Mucosa of stomach (tissue), 1 donor: ENCODE data around the gene EHBP1.

ENCODE experiments used
- H3K27me3 ChIP-seq: one replicate; pipeline ENCODE4 v1.7.0; 2013; ENCODE audit warnings: mild to moderate bottlenecking, low read length; ENCODE audit not compliant: control insufficient read depth, insufficient read depth
- H3K36me3 ChIP-seq: one replicate; pipeline ENCODE4 v1.7.0; 2013; ENCODE audit warnings: low read length; ENCODE audit not compliant: control insufficient read depth, insufficient read depth
- H3K4me1 ChIP-seq: one replicate; pipeline ENCODE4 v1.7.0; 2013; ENCODE audit warnings: mild to moderate bottlenecking, low read length; ENCODE audit not compliant: control insufficient read depth, insufficient read depth
- H3K4me3 ChIP-seq: one replicate; pipeline ENCODE4 v1.7.0; 2013; ENCODE audit warnings: low read length
- H3K9ac ChIP-seq: one replicate; pipeline ENCODE4 v1.7.0; 2013; ENCODE audit warnings: mild to moderate bottlenecking, low read length, moderate library complexity
- H3K9me3 ChIP-seq: one replicate; pipeline ENCODE4 v1.7.0; 2013; ENCODE audit warnings: mild to moderate bottlenecking, low read length, moderate library complexity; ENCODE audit not compliant: control insufficient read depth
- donor health status: Pancreatic carcinoma.

EHBP1 gene

DNA sequence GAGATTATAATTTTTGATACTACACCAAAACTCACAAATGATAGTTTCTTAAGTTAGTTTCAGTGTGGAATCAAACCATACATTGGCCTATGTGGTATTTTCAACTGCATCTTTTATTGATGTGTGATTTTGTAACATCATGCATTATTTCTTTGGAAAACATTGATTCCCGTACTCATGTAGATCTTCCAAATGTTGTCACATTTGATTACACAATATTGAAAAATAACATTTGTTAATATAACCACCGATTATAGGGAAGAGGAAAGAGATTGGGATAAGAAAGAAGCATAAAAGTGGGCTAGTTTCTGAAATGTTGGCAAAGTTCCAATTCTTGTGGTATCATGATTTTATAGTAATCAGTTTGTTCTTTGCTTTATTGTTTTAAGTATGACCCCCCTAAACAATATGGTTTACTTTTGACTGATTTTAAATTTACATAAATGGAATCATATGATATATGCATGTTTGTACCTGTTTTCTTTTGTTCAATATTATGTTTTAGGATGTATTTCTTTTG, 227.9 kb downstream of the EHBP1 start:
- Histone ChIP-seq H3K4me3 (no peak overlapping the region), H3K36me3 (no peaks in the 10 kb centered on the region), H3K4me1 (no peaks in the 10 kb centered on the region), H3K9me3 (no peaks in the 10 kb centered on the region), H3K9ac (no peak overlapping the region), H3K27me3 (no peaks in the 10 kb centered on the region)

DNA sequence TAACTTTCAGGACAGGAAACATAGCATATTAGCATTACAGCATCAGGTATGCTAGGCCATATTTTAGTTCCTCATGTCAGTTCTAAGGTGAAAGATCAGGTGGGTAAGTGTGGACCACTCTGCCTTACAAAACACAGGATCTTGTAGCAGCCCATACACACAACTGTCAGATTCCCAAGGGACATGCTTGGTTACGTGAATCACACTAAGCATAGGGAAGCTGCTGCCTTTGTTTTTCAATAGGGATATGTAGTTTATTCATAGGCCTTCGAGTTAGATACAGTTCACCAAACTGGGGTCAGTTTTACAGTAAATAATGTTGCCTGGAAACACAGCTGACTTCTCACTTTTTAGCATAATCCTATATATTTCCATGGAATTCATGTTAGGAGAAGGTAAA, 229.0 kb downstream of the EHBP1 start:
- Histone ChIP-seq H3K9ac (no peak overlapping the region), H3K4me1 (no peaks in the 10 kb centered on the region), H3K4me3 (no peak overlapping the region), H3K27me3 (no peaks in the 10 kb centered on the region), H3K9me3 (no peaks in the 10 kb centered on the region), H3K36me3 (no peaks in the 10 kb centered on the region)

DNA sequence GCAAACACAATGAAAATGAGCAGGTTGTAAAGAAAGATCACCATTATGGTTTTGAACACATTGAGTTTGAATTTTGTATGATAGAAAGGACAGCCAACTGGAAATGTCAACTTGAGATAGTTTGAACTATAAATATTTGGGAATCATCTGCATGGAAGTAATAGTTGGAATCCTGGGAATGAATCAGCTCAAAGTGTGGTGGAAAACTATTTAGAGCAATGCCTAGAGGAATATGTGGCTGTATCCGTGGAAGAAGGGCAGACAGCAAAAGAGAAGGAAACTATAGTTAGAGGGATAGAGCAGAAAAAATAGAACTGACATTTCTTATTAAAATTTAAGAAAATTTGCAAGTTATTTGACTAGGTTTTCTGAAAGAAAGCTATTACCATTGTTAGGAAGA, 232.6 kb downstream of the EHBP1 start:
- Histone ChIP-seq H3K4me1 (no peaks in the 10 kb centered on the region), H3K9ac (no peak overlapping the region), H3K4me3 (no peak overlapping the region), H3K9me3 (no peaks in the 10 kb centered on the region), H3K36me3 (no peaks in the 10 kb centered on the region), H3K27me3 (no peaks in the 10 kb centered on the region)

DNA sequence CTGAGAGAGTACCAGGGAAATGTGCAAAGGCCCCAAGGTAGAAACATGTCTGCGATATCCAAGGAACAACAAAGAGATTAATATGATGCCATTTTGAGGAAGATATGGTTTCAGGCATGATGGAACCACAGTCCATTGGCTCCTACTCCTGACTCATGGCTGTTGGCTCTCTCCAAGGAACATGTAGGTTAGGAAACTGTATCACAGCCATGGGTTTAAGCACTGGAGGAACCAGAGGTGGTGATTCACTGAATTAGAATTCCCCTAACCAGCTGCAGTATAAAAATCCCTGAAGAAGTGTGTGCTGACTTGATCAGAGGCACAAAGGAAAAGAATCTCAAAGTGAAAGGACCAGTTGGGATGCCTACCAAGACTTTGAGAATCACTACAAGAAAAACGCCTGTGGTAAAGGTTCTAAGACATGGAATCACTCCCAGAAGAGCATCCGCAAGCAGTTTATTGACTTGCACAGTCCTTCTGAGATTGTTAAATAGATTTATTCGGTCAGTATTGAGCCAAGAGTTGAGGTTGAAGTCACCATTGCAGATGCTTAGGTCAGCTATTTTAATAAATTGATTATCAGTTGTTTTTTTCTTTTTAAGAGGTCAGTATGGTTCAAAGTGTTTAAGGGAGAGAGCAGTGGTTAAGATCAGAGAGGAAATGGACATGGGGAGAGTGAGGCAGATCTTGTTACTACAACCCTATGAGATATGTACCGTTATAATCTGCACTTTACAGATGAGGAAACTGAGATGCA, 234.4 kb downstream of the EHBP1 start:
- no peaks in the 10 kb centered on the region for H3K4me1 ChIP-seq
- H3K9ac ChIP-seq: no peak overlapping the region
- no peaks in the 10 kb centered on the region for H3K27me3 ChIP-seq
- no peaks in the 10 kb centered on the region for H3K9me3 ChIP-seq
- no peak overlapping the region for H3K4me3 ChIP-seq
- H3K36me3 ChIP-seq: no peaks in the 10 kb centered on the region

DNA sequence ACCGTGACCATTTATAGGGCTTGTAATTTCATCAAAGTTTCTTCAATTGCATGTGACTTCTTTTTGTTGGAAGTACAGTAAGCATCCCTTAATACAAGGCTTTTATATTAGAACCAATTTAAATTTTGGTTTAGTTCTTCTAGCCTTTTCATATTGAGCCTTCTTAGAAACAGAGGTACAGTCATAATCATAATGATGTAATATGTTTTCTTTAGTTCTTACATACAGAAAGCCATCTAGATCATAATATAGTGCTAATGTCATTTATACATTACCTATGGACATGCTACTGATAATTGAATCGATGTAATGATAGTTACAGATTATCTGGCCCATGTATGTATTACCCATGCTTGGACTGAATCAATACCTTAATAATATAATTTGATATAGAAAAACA, 235.2 kb downstream of the EHBP1 start:
- H3K9me3 ChIP-seq: no peaks in the 10 kb centered on the region

GRCh38 chr2:62941413-62941812, 235.9 kb downstream of the EHBP1 start:
- Histone ChIP-seq H3K9ac (no peak overlapping the region), H3K36me3 (no peaks in the 10 kb centered on the region), H3K9me3 (no peaks in the 10 kb centered on the region), H3K4me1 (no peaks in the 10 kb centered on the region), H3K4me3 (no peak overlapping the region), H3K27me3 (no peaks in the 10 kb centered on the region)

More for the DNA sequence above, 235.2 kb downstream of the EHBP1 start:
- Histone ChIP-seq H3K4me3 (no peak overlapping the region), H3K4me1 (no peaks in the 10 kb centered on the region), H3K36me3 (no peaks in the 10 kb centered on the region), H3K27me3 (no peaks in the 10 kb centered on the region), H3K9ac (no peak overlapping the region)

- no peaks in the 10 kb centered on the region for H3K27me3 ChIP-seq
- no peak overlapping the region for H3K4me3 ChIP-seq
- H3K36me3 ChIP-seq: no peaks in the 10 kb centered on the region
- no peaks in the 10 kb centered on the region for H3K9me3 ChIP-seq
- H3K4me1 ChIP-seq: no peaks in the 10 kb centered on the region
- no peak overlapping the region for H3K9ac ChIP-seq
These were observed 238.8 kb downstream of the EHBP1 start for GRCh38 chr2:62944362-62944761.

DNA sequence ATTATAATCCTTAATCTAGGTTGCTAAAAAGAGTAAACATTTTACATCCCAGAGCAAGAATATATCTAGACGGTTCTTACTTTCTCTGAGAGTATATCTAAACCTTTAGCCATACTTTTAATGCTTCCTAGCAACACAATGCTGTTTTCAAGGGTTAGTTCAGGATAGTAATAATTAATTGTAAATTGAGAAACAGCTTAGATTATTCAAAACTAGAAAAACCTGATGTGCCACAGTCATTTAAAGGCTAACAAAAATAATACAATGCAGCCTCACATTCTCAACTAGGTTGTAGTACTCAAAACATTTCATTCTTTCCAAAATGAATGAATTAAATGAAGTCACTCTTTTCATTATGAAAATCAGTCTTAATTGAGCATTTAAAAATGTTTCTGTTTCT, 241.9 kb downstream of the EHBP1 start:
- no peaks in the 10 kb centered on the region for H3K4me1 ChIP-seq
- no peaks in the 10 kb centered on the region for H3K36me3 ChIP-seq
- H3K27me3 ChIP-seq: no peaks in the 10 kb centered on the region
- H3K9me3 ChIP-seq: no peaks in the 10 kb centered on the region
- H3K4me3 ChIP-seq: no peak overlapping the region
- no peak overlapping the region for H3K9ac ChIP-seq

GRCh38 chr2:62956651-62957050, 251.1 kb downstream of the EHBP1 start:
- Histone ChIP-seq H3K27me3 (no peaks in the 10 kb centered on the region), H3K36me3 (no peaks in the 10 kb centered on the region), H3K4me1 (no peaks in the 10 kb centered on the region), H3K4me3 (no peak overlapping the region), H3K9ac (no peak overlapping the region), H3K9me3 (no peaks in the 10 kb centered on the region)

- H3K9ac ChIP-seq: no peak overlapping the region
- H3K9me3 ChIP-seq: no peaks in the 10 kb centered on the region
- no peaks in the 10 kb centered on the region for H3K36me3 ChIP-seq
- H3K27me3 ChIP-seq: no peaks in the 10 kb centered on the region
- no peak overlapping the region for H3K4me3 ChIP-seq
- H3K4me1 ChIP-seq: no peaks in the 10 kb centered on the region
These were observed 252.7 kb downstream of the EHBP1 start for GRCh38 chr2:62958206-62958605.

- Histone ChIP-seq H3K9ac (no peak overlapping the region), H3K27me3 (no peaks in the 10 kb centered on the region), H3K9me3 (no peaks in the 10 kb centered on the region), H3K4me3 (no peak overlapping the region), H3K4me1 (no peaks in the 10 kb centered on the region), H3K36me3 (no peaks in the 10 kb centered on the region)
These were observed 258.5 kb downstream of the EHBP1 start for GRCh38 chr2:62964050-62964449.

DNA sequence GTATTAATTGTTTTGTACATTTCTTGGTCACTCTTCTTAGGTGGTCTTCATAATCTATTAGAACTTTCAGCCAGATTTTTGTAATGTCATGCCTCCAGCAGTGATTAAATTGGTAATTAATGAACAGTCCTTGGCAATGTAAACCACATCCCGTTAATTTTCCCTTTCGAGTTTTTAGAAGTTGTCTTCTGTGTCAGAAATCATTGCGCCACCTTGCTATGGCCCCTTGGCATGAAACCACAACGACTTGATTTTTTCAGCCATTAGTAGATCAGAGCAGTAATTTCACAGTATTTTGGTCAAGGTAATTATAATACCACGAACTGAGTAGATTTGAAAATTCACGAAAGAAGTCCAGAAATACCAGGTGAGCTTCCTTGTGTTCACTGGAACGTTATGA, 259.2 kb downstream of the EHBP1 start:
- Histone ChIP-seq H3K27me3 (no peaks in the 10 kb centered on the region), H3K4me3 (no peak overlapping the region), H3K4me1 (no peaks in the 10 kb centered on the region), H3K9me3 (no peaks in the 10 kb centered on the region), H3K9ac (no peak overlapping the region), H3K36me3 (no peaks in the 10 kb centered on the region)

- Histone ChIP-seq H3K9ac (no peak overlapping the region), H3K27me3 (no peaks in the 10 kb centered on the region), H3K9me3 (no peaks in the 10 kb centered on the region), H3K36me3 (no peaks in the 10 kb centered on the region), H3K4me1 (no peaks in the 10 kb centered on the region), H3K4me3 (no peak overlapping the region)
These were observed 261.5 kb downstream of the EHBP1 start for GRCh38 chr2:62966991-62967390.
